HEK293 (cell line): ENCODE measurements around the gene RPL12.

Experiments used
- CTCF ChIA-PET: fragments of 350-600 bp; formaldehyde crosslinking; extraction: SDS; loops from one replicate; lab custom pipeline; 2021; ENCODE audit warnings: antibody characterized with exemption; lab: Yijun Ruan, JAX
- POLR2A ChIA-PET: fragments of 300-600 bp; formaldehyde crosslinking; extraction: SDS; loops from one replicate; lab custom pipeline; 2020; ENCODE audit warnings: antibody characterized with exemption, inconsistent platforms; lab: Yijun Ruan, JAX
- H3K27ac ChIP-seq: fragments of 200-500 bp; sonication (Bioruptor generic); 2 replicates; pipeline ENCODE4 v1.5.1; 2014; ENCODE audit warnings: low read depth, low read length, control low read depth, inconsistent platforms; ENCODE audit errors: extremely low read depth
- H3K36me3 ChIP-seq, 2 experiments: fragments of 200-500 bp in 1 of 2; sonication (Bioruptor generic) in 1 of 2; 1 replicate in 1 of 2; 2 replicates in 1 of 2; pipeline ENCODE4 v1.5.1; 2014 to 2017; ENCODE audit warnings: inconsistent platforms in 2 of 2, low read length in 2 of 2; ENCODE audit not compliant: control insufficient read depth in 2 of 2, insufficient read depth in 1 of 2
- H3K4me1 ChIP-seq: fragments of 200-500 bp; sonication (Bioruptor generic); 2 replicates; pipeline ENCODE4 v1.5.1; 2014; ENCODE audit warnings: mild to moderate bottlenecking, low read length, inconsistent platforms; ENCODE audit not compliant: control insufficient read depth, insufficient read depth
- H3K4me3 ChIP-seq: 2 replicates; pipeline ENCODE4 v1.5.1; 2011; ENCODE audit warnings: low read depth, mild to moderate bottlenecking, control low read depth, low read length, moderate library complexity
- H3K9me3 ChIP-seq: fragments of 200-500 bp; sonication (Bioruptor generic); 2 replicates; pipeline ENCODE4 v1.5.1; 2014; ENCODE audit warnings: low read depth, low read length, inconsistent platforms; ENCODE audit not compliant: control insufficient read depth, insufficient read depth
- MYNN ChIP-seq: fragments of 450-650 bp; formaldehyde crosslinking; IDR thresholded peaks from 2 replicates; pipeline ENCODE4 v1.5.1; 2016; ENCODE audit warnings: missing biosample characterization, missing genetic modification characterization, borderline replicate concordance
- TRIM28 ChIP-seq: IDR thresholded peaks from 2 replicates; pipeline ENCODE4 v1.6.1; 2011; ENCODE audit warnings: low read length, control low read depth, borderline replicate concordance
- ZBTB48 ChIP-seq: fragments of 450-650 bp; formaldehyde crosslinking; IDR thresholded peaks from 2 replicates; pipeline ENCODE4 v1.5.1; 2016; ENCODE audit warnings: missing biosample characterization, missing genetic modification characterization
- ZEB2 ChIP-seq: fragments of 450-650 bp; formaldehyde crosslinking; IDR thresholded peaks from 2 replicates; pipeline ENCODE4 v1.5.1; 2016; ENCODE audit warnings: missing biosample characterization, missing genetic modification characterization
- ZNF140 ChIP-seq: fragments of 450-650 bp; formaldehyde crosslinking; IDR thresholded peaks from 2 replicates; pipeline ENCODE4 v1.5.1; 2016; ENCODE audit warnings: missing biosample characterization, missing genetic modification characterization
- ZNF266 ChIP-seq: fragments of 450-650 bp; formaldehyde crosslinking; IDR thresholded peaks from 2 replicates; pipeline ENCODE4 v1.5.1; 2016; ENCODE audit warnings: missing biosample characterization, missing genetic modification characterization, low read depth
- ZNF335 ChIP-seq: fragments of 450-650 bp; formaldehyde crosslinking; conservative IDR thresholded peaks from 2 replicates; pipeline ENCODE4 v1.5.1; 2016; ENCODE audit warnings: missing biosample characterization, missing genetic modification characterization
- ZNF530 ChIP-seq: fragments of 450-650 bp; formaldehyde crosslinking; IDR thresholded peaks from 2 replicates; pipeline ENCODE4 v1.5.1; 2016; ENCODE audit warnings: low read depth, missing biosample characterization, missing genetic modification characterization
- ZNF548 ChIP-seq: fragments of 450-650 bp; formaldehyde crosslinking; IDR thresholded peaks from 2 replicates; pipeline ENCODE4 v1.5.1; 2016; ENCODE audit warnings: missing biosample characterization, missing genetic modification characterization
- TF ChIP-seq, protein P1 (sequence below): fragments of 450-650 bp; formaldehyde crosslinking; IDR thresholded peaks from 2 replicates; pipeline ENCODE4 v1.5.1; 2017; ENCODE audit warnings: missing biosample characterization, missing genetic modification characterization
- TF ChIP-seq, protein P2 (sequence below): fragments of 450-650 bp; formaldehyde crosslinking; optimal IDR thresholded peaks from 2 replicates; pipeline ENCODE3; 2016; ENCODE audit warnings: missing biosample characterization, mild to moderate bottlenecking, missing genetic modification characterization
- TF ChIP-seq, protein P3 (sequence below): fragments of 450-650 bp; formaldehyde crosslinking; IDR thresholded peaks from 2 replicates; pipeline ENCODE4 v1.5.1; 2017; ENCODE audit warnings: missing biosample characterization, missing genetic modification characterization
- TF ChIP-seq, protein P4 (sequence below): fragments of 450-650 bp; formaldehyde crosslinking; IDR thresholded peaks from 2 replicates; pipeline ENCODE4 v1.5.1; 2016; ENCODE audit warnings: missing biosample characterization, missing genetic modification characterization
- TF ChIP-seq, protein P5 (sequence below): fragments of 450-650 bp; formaldehyde crosslinking; IDR thresholded peaks from 2 replicates; pipeline ENCODE4 v1.5.1; 2016; ENCODE audit warnings: missing biosample characterization, missing genetic modification characterization

RPL12 gene

DNA sequence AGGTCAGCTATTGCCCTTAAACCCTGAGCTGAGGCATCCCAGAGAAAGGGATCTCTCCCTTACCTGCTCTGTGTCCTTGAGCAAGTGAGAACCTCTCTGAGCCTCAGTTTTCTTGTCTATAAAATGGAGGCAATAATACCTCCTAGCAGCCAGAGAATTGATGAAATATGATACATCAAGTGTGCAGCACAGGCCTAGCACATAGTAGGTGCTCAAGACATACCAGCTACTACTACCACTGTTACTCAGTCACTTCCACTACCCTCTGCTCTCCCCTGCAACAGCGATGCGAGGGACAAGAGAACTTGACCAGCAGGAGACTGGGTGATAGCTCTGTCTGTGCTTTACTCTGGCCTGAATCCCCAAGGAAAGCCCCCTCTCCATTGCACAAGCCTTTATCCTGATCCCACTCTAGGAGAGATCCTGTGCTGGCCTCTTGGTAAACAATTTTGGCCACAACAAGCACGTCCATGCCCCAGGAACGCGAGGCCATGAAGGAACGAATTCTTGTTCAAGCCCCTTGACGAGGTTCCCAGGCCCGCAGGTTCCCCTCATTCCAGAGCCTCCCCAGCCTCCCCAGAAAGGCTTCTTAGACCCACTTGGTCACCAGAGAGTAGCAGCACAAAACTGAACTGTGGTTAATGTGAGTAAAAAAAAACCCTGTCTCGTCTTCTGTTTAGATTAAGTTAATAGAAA lies 39.5 kb upstream of the RPL12 start:
- CTCF ChIA-PET = interaction anchor here (0.6 to 1.4 kb wide), 8 partner anchors 8 to 431 kb away, joined by 3 to 5 read pairs (median 3); no protein-coding TSS in a partner anchor
- Histone ChIP-seq H3K4me3 (no peak overlapping the region), H3K4me1 (no peaks in the 10 kb centered on the region), H3K36me3 (peaks cover 0 to 66% of the 10 kb centered on the region in 2 experiments; a peak in 2 of 3 replicates), H3K27ac (no peak overlapping the region)
- POLR2A ChIA-PET = interaction anchor here (0.6 to 1.3 kb wide), 3 partner anchors 13 to 40 kb away, joined by 3 to 6 read pairs (median 3); partner anchors contain the start of genes LRSAM1 and RPL12
- TF ChIP-seq MYNN (tag by site-specific recombination) (no peak), TRIM28 (no peak), ZEB2 (tag by site-specific recombination) (no peak), ZNF548 (tag by site-specific recombination) (no peak), ZNF140 (no peak), ZBTB48 (no peak)
- TF ChIP-seq, protein P1, sequence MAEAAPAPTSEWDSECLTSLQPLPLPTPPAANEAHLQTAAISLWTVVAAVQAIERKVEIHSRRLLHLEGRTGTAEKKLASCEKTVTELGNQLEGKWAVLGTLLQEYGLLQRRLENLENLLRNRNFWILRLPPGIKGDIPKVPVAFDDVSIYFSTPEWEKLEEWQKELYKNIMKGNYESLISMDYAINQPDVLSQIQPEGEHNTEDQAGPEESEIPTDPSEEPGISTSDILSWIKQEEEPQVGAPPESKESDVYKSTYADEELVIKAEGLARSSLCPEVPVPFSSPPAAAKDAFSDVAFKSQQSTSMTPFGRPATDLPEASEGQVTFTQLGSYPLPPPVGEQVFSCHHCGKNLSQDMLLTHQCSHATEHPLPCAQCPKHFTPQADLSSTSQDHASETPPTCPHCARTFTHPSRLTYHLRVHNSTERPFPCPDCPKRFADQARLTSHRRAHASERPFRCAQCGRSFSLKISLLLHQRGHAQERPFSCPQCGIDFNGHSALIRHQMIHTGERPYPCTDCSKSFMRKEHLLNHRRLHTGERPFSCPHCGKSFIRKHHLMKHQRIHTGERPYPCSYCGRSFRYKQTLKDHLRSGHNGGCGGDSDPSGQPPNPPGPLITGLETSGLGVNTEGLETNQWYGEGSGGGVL (tag by site-specific recombination) = no peak
- TF ChIP-seq, protein P2, sequence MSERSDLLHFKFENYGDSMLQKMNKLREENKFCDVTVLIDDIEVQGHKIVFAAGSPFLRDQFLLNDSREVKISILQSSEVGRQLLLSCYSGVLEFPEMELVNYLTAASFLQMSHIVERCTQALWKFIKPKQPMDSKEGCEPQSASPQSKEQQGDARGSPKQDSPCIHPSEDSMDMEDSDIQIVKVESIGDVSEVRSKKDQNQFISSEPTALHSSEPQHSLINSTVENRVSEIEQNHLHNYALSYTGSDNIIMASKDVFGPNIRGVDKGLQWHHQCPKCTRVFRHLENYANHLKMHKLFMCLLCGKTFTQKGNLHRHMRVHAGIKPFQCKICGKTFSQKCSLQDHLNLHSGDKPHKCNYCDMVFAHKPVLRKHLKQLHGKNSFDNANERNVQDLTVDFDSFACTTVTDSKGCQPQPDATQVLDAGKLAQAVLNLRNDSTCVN (tag by site-specific recombination) = no peak
- TF ChIP-seq, protein P3, sequence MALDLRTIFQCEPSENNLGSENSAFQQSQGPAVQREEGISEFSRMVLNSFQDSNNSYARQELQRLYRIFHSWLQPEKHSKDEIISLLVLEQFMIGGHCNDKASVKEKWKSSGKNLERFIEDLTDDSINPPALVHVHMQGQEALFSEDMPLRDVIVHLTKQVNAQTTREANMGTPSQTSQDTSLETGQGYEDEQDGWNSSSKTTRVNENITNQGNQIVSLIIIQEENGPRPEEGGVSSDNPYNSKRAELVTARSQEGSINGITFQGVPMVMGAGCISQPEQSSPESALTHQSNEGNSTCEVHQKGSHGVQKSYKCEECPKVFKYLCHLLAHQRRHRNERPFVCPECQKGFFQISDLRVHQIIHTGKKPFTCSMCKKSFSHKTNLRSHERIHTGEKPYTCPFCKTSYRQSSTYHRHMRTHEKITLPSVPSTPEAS (tag by site-specific recombination) = no peak
- TF ChIP-seq, all 188 proteins: peak for 0
- H3K9me3 ChIP-seq = no peaks in the 10 kb centered on the region

DNA sequence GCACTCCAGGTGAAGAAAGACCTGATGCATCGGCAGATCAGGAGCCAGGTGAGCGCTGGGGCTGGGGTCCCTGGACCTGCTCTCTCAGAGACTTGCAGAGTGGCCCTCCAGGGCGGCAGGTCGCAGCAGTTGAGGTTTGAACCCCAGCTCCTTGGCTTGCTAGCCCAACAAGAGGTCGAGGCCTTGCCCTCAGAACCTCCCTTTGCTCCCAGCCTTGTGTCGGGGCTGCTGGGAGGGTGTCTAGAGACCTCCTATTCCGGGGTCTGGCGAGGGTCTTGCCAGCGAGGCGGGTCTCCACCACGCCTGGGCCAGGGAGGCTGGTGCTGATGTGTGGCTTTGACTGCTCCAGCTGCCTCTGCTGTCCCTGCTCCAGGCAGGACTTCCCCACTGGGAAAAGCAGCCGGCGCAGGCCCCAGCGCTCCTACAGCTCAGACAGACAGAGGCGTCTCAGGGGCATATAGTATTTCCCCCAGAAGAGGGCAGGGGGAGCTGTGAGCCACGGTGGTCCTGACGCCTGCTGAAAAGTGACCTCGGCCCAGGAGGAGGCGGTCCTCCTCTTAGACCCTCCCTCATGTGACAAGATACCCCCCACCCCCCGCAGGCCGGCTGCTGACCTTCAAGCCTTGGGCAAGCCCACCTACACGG lies 38.4 kb upstream of the RPL12 start:
- no peaks in the 10 kb centered on the region for H3K4me1 ChIP-seq
- no peak overlapping the region for H3K27ac ChIP-seq
- H3K9me3 ChIP-seq = no peaks in the 10 kb centered on the region
- H3K4me3 ChIP-seq = no peak overlapping the region
- ChIA-PET POLR2A (interaction anchor here (0.6 to 1.0 kb wide), 2 partner anchors 39 to 108 kb away, joined by 3 to 5 read pairs; partner anchors contain the start of genes LRSAM1 and RPL12), CTCF (interaction anchor here (0.6 to 1.4 kb wide), 6 partner anchors 13 to 432 kb away, joined by 3 to 5 read pairs (median 3); no protein-coding TSS in a partner anchor)
- TF ChIP-seq, protein P4, sequence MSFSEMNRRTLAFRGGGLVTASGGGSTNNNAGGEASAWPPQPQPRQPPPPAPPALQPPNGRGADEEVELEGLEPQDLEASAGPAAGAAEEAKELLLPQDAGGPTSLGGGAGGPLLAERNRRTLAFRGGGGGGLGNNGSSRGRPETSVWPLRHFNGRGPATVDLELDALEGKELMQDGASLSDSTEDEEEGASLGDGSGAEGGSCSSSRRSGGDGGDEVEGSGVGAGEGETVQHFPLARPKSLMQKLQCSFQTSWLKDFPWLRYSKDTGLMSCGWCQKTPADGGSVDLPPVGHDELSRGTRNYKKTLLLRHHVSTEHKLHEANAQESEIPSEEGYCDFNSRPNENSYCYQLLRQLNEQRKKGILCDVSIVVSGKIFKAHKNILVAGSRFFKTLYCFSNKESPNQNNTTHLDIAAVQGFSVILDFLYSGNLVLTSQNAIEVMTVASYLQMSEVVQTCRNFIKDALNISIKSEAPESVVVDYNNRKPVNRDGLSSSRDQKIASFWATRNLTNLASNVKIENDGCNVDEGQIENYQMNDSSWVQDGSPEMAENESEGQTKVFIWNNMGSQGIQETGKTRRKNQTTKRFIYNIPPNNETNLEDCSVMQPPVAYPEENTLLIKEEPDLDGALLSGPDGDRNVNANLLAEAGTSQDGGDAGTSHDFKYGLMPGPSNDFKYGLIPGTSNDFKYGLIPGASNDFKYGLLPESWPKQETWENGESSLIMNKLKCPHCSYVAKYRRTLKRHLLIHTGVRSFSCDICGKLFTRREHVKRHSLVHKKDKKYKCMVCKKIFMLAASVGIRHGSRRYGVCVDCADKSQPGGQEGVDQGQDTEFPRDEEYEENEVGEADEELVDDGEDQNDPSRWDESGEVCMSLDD (tag by site-specific recombination) = no peak
- TF ChIP-seq ZNF266 (no peak), ZNF335 (tag by site-specific recombination) (no peak), ZNF530 (no peak)
- TF ChIP-seq, protein P5, sequence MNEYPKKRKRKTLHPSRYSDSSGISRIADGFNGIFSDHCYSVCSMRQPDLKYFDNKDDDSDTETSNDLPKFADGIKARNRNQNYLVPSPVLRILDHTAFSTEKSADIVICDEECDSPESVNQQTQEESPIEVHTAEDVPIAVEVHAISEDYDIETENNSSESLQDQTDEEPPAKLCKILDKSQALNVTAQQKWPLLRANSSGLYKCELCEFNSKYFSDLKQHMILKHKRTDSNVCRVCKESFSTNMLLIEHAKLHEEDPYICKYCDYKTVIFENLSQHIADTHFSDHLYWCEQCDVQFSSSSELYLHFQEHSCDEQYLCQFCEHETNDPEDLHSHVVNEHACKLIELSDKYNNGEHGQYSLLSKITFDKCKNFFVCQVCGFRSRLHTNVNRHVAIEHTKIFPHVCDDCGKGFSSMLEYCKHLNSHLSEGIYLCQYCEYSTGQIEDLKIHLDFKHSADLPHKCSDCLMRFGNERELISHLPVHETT = no peak
- peaks cover 0 to 66% of the 10 kb centered on the region in 2 experiments; a peak in 2 of 3 replicates for H3K36me3 ChIP-seq
